ENCODE results near the gene GFPT2. TPM values are rescaled to one million over a fixed set of nuclear protein-coding genes. Genes with fewer than 3 reads are reported as not detected.
A peak's percentile ranks its signal among the peaks of the same experiment; 100 is the strongest.

The GFPT2 gene
- total and polyA plus RNA-seq, 12 donors, result 1.9 to 20.1 (median 9.3) TPM

- no peak for DNase-seq
- Histone ChIP-seq H3K4me3 (no peak overlapping the region), H3K27me3 (no peaks in the 10 kb centered on the region), H3K27ac (no peak overlapping the region), H3K36me3 (replicated peaks in 1 of 2) (no peaks in the 10 kb centered on the region), H3K4me1 (replicated peaks in 1 of 2) (no peaks in the 10 kb centered on the region), H3K9me3 (replicated peaks in 1 of 3) (no peaks in the 10 kb centered on the region)
- 78 to 89% (median 85%) methylated on average over 6 to 8 of the region's 8 CpGs for WGBS, 4 donors
- intact Hi-C loops (cut with DNase I), result no loop called here
- no peak for TF ChIP-seq CTCF (IDR thresholded peaks at IDR 0.05)
- TF ChIP-seq POLR2A (IDR thresholded peaks at IDR 0.05), result no peak
These were observed 28.6 kb downstream of the GFPT2 start for GRCh38 chr5:180324601-180324950.

- Histone ChIP-seq H3K36me3 (replicated peaks in 1 of 2) (no peaks in the 10 kb centered on the region), H3K4me1 (replicated peaks in 1 of 2) (no peaks in the 10 kb centered on the region), H3K4me3 (no peak overlapping the region), H3K9me3 (replicated peaks in 1 of 3) (no peaks in the 10 kb centered on the region), H3K27me3 (no peaks in the 10 kb centered on the region), H3K27ac (no peak overlapping the region)
- TF ChIP-seq CTCF (IDR thresholded peaks at IDR 0.05), result no peak
- no peak for TF ChIP-seq POLR2A (IDR thresholded peaks at IDR 0.05)
- WGBS, 4 donors, result 75 to 81% (median 79%) methylated on average over 10 to 11 of the region's 11 CpGs
- peak in 1 of 7 donors; percentile 38 for DNase-seq
- intact Hi-C loops (cut with DNase I), result no loop called here
These were observed 29.1 kb downstream of the GFPT2 start for GRCh38 chr5:180323941-180324600.

GRCh38 chr5:180323160-180323559 lies 30.0 kb downstream of the GFPT2 start:
- DNase-seq, result no peak
- intact Hi-C loops (cut with DNase I), result no loop called here

GRCh38 chr5:180318456-180319089 lies 34.6 kb downstream of the GFPT2 start:
- Histone ChIP-seq H3K4me1 (replicated peaks in 1 of 2) (no peaks in the 10 kb centered on the region), H3K27ac (no peak overlapping the region), H3K9me3 (replicated peaks in 1 of 3) (no peaks in the 10 kb centered on the region), H3K4me3 (no peak overlapping the region), H3K36me3 (replicated peaks in 1 of 2) (no peaks in the 10 kb centered on the region), H3K27me3 (no peaks in the 10 kb centered on the region)
- intact Hi-C loops (cut with DNase I), result loop anchor here in 1 of 2 donors (10.0 kb wide), 1 partner anchor 184 kb away; no protein-coding TSS in a partner anchor
- no peak for DNase-seq
- TF ChIP-seq POLR2A (IDR thresholded peaks at IDR 0.05) (no peak), CTCF (IDR thresholded peaks at IDR 0.05) (no peak)
- WGBS, 4 donors, result 91 to 97% (median 94%) methylated on average over 7 to 23 of the region's 23 CpGs

More at GRCh38 chr5:180323160-180323559, 30.0 kb downstream of the GFPT2 start:
- no peaks in the 10 kb centered on the region for H3K36me3 ChIP-seq (replicated peaks in 1 of 2)
- H3K27me3 ChIP-seq, result no peaks in the 10 kb centered on the region
- TF ChIP-seq POLR2A (IDR thresholded peaks at IDR 0.05) (no peak), CTCF (IDR thresholded peaks at IDR 0.05) (no peak)
- no peak overlapping the region for H3K27ac ChIP-seq
- H3K9me3 ChIP-seq (replicated peaks in 1 of 3), result no peaks in the 10 kb centered on the region
- WGBS, 4 donors, result 87 to 91% (median 90%) methylated on average over 14 of the region's 14 CpGs
- H3K4me1 ChIP-seq (replicated peaks in 1 of 2), result no peaks in the 10 kb centered on the region
- no peak overlapping the region for H3K4me3 ChIP-seq
